A673 (cell line): ENCODE results near the gene CDAN1. TPM values are rescaled to one million over a fixed set of nuclear protein-coding genes. Genes with fewer than 3 reads are reported as not detected.

Source experiments
- BruUV-seq: library from RNA; stranded (reverse); fragments of 400-500 nt; replicated peaks from 2 replicates; lab custom pipeline; 2021; lab: Mats Ljungman, UMichigan
- CTCF ChIA-PET: fragments of 300-600 bp; sonication (Branson Sonifier 250); formaldehyde crosslinking; loops from one replicate; lab custom pipeline; 2022; ENCODE audit warnings: antibody characterized with exemption; lab: Charles Lee
- POLR2A ChIA-PET: fragments of 300-600 bp; sonication (Branson Sonifier 250); formaldehyde crosslinking; loops from one replicate; lab custom pipeline; 2022; ENCODE audit warnings: antibody characterized with exemption; ENCODE audit not compliant: low non-redundant PET; lab: Charles Lee
- DNase-seq: peaks from one replicate; pipeline ENCODE4 v3.0.0-alpha.2; 2015; ENCODE audit warnings: low spot score
- H3K27ac ChIP-seq: fragments of 200-600 bp; sonication (generic); 2 replicates; pipeline ENCODE4 v1.5.1; 2016; ENCODE audit warnings: mixed run types, low read depth, mild to moderate bottlenecking, mixed read lengths, antibody characterized with exemption, low read length; ENCODE audit not compliant: poor library complexity, severe bottlenecking
- H3K27me3 ChIP-seq: fragments of 200-600 bp; sonication (generic); replicated peaks from 2 replicates; pipeline ENCODE4 v1.6.1; 2017; ENCODE audit warnings: mixed run types, low read depth, mild to moderate bottlenecking, mixed read lengths, antibody characterized with exemption, low read length; ENCODE audit not compliant: insufficient read depth, poor library complexity
- H3K36me3 ChIP-seq: fragments of 200-600 bp; sonication (generic); 2 replicates; pipeline ENCODE4 v1.6.1; 2016; ENCODE audit warnings: mixed run types, mild to moderate bottlenecking, mixed read lengths, antibody characterized with exemption, low read length; ENCODE audit not compliant: insufficient read depth, poor library complexity, severe bottlenecking
- H3K4me1 ChIP-seq: fragments of 200-600 bp; sonication (generic); 2 replicates; pipeline ENCODE4 v1.6.1; 2017; ENCODE audit warnings: mixed run types, mild to moderate bottlenecking, mixed read lengths, antibody characterized with exemption, low read length; ENCODE audit not compliant: insufficient read depth, poor library complexity, severe bottlenecking
- H3K4me3 ChIP-seq: fragments of 200-600 bp; sonication (generic); 2 replicates; pipeline ENCODE4 v1.5.1; 2016; ENCODE audit warnings: low read depth, mixed run types, mild to moderate bottlenecking, mixed read lengths, low read length; ENCODE audit not compliant: poor library complexity, severe bottlenecking
- H3K9me3 ChIP-seq: fragments of 200-600 bp; sonication (generic); 2 replicates; pipeline ENCODE4 v1.6.1; 2016; ENCODE audit warnings: mixed run types, low read depth, mild to moderate bottlenecking, mixed read lengths, antibody characterized with exemption, low read length; ENCODE audit not compliant: poor library complexity, severe bottlenecking
- EZH2 ChIP-seq: fragments of 200-600 bp; sonication (generic); IDR thresholded peaks from 2 replicates; pipeline ENCODE4 v1.6.1; 2017; ENCODE audit warnings: borderline replicate concordance, low read depth, mild to moderate bottlenecking, mixed read lengths, antibody characterized with exemption, low read length; ENCODE audit not compliant: poor library complexity, severe bottlenecking
- intact Hi-C: fragments of 100-400 bp; cut with micrococcal nuclease; formaldehyde crosslinking; loops from one replicate; pipeline ENCODE4 v1.10.0; 2022; ENCODE audit not compliant: unreplicated experiment
- total RNA-seq: library from RNA; stranded (reverse); gene quantifications from 2 replicates; pipeline ENCODE4 v1.2.3, GENCODE V29; 2021
- TF ChIP-seq, protein P1 (sequence below): fragments of 300-800, 200-600 bp; sonication (generic); conservative IDR thresholded peaks from 2 replicates; pipeline ENCODE4 v1.5.1; 2017; ENCODE audit warnings: low read depth, mild to moderate bottlenecking, antibody characterized with exemption, low read length, moderate library complexity, mixed read lengths

CDAN1 gene
- total RNA-seq, 1 experiment from 2014 or later: 29.5 TPM

DNA sequence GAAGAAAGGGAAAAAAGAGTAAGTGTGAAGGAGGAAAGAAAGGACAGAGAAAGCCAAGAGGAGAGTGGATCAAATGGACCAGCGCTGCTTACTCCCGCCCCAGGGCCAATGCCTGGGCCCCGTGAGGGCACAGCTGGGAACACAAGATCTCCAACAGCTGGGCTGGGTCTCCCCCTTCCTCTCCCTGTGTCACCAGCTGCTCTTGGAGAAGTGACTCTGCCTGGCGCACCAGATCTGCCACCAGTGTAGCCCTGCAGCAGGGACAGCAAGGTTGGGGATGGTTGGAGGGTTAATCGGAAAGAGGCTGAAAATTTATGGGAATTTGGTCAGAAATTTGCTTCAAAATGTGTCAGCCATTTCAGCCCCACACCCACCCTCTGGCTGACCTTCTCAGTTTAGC is 8.4 kb downstream of the CDAN1 start:
- no peak for DNase-seq
- no peaks in the 10 kb centered on the region for H3K27me3 ChIP-seq
- ChIA-PET POLR2A (no interaction called here), CTCF (no interaction called here)
- no peak overlapping the region for H3K27ac ChIP-seq
- peaks cover 86% of the 10 kb centered on the region for H3K36me3 ChIP-seq
- no peak overlapping the region for H3K4me3 ChIP-seq
- no peak for TF ChIP-seq EZH2
- TF ChIP-seq, protein P1, sequence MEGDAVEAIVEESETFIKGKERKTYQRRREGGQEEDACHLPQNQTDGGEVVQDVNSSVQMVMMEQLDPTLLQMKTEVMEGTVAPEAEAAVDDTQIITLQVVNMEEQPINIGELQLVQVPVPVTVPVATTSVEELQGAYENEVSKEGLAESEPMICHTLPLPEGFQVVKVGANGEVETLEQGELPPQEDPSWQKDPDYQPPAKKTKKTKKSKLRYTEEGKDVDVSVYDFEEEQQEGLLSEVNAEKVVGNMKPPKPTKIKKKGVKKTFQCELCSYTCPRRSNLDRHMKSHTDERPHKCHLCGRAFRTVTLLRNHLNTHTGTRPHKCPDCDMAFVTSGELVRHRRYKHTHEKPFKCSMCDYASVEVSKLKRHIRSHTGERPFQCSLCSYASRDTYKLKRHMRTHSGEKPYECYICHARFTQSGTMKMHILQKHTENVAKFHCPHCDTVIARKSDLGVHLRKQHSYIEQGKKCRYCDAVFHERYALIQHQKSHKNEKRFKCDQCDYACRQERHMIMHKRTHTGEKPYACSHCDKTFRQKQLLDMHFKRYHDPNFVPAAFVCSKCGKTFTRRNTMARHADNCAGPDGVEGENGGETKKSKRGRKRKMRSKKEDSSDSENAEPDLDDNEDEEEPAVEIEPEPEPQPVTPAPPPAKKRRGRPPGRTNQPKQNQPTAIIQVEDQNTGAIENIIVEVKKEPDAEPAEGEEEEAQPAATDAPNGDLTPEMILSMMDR: no peak
- BruUV-seq: no TSS peak
- intact Hi-C loops: no loop called here
- H3K4me1 ChIP-seq: no peaks in the 10 kb centered on the region
- no peaks in the 10 kb centered on the region for H3K9me3 ChIP-seq

DNA sequence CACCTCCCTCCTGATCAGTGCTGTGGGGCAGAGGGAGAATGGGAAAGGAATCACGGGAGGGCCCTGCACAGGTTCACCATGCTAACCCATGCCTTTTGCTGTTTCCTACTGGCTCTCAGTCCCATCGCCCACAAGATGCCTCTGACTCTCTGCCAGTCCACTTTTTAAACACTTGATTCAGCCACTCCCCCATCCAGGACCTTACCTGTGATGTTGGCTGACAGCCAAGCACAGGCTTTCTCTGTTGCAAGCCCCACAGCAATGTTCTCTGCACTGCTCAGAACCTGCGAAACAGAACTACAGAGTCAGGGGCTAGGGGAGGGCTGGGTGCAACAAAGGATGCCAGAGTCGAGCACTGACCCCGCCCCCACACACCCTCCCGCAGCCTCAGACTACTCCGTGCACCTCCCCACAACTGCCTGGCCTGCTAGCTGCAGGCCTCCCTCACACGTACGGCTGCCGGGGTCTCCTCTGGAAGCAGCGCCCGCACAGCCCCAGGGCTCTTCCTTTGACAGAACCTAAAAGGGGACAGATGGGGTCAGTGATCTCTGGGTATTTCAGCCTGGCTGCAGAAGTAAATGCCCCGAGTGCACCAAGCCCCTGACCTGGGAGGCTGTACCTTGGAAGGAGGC is 9.1 kb downstream of the CDAN1 start:
- DNase-seq: no peak
- ChIA-PET CTCF (no interaction called here), POLR2A (no interaction called here)
- Histone ChIP-seq H3K4me3 (no peak overlapping the region), H3K27ac (no peak overlapping the region), H3K27me3 (no peaks in the 10 kb centered on the region), H3K4me1 (no peaks in the 10 kb centered on the region), H3K9me3 (no peaks in the 10 kb centered on the region), H3K36me3 (peaks cover 91% of the 10 kb centered on the region)
- no TSS peak for BruUV-seq
- TF ChIP-seq EZH2: no peak
- TF ChIP-seq, protein P1: no peak
- intact Hi-C loops: no loop called here

DNA sequence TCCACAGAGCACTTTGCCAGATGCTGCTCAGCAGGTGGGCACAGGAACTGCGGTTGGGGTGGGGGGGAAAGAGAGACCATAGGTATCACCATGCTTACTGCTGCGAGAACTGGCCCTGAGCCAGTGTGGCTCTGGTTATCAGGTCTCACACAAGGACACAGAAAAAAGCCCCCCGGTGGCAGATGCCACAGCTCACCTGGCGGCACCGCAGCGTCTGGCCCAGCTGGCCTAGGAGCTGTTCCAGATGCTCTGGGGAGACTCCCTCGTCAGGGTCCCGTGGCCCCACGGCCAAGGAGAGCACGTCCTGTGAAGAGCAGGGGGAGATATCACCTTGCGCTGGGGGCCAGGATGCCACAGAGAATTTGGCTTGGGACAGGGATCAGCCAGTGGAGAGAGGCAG is 10.8 kb downstream of the CDAN1 start:
- Histone ChIP-seq H3K36me3 (peaks cover 76% of the 10 kb centered on the region), H3K4me3 (no peak overlapping the region), H3K4me1 (no peaks in the 10 kb centered on the region), H3K27ac (no peak overlapping the region), H3K9me3 (no peaks in the 10 kb centered on the region), H3K27me3 (no peaks in the 10 kb centered on the region)
- no TSS peak for BruUV-seq
- TF ChIP-seq, protein P1: no peak
- TF ChIP-seq EZH2: no peak
- no peak for DNase-seq
- intact Hi-C loops: no loop called here
- POLR2A ChIA-PET: no interaction called here
- CTCF ChIA-PET: no interaction called here
